ENCODE data around the gene NRXN2.

GRCh38 chr11:64656862-64657261, 66.1 kb downstream of the NRXN2 start:
- no peak for TF ChIP-seq CTCF (IDR thresholded peaks at IDR 0.05; ENCODE audit: low read length)
- TF ChIP-seq EZH2 (optimal IDR thresholded peaks at IDR 0.05; ENCODE audit: low read depth, low read length), result no peak

Data from MM.1S (cell line).